ENCODE results near the gene CRHR2.

CRHR2 gene

GRCh38 chr7:30683306-30683705, 1.1 kb upstream of the CRHR2 start:
- in situ Hi-C loops (cut with HindIII; ENCODE audit: low sequenced_read_pairs), result no loop called here

GRCh38 chr7:30681815-30682211, 443 bp downstream of the CRHR2 start:
- in situ Hi-C loops (cut with HindIII; ENCODE audit: low sequenced_read_pairs), result no loop called here

GRCh38 chr7:30681331-30681797, 892 bp downstream of the CRHR2 start:
- in situ Hi-C loops (cut with HindIII; ENCODE audit: low sequenced_read_pairs), result no loop called here

GRCh38 chr7:30679664-30680063, 2.6 kb downstream of the CRHR2 start:
- in situ Hi-C loops (cut with HindIII; ENCODE audit: low sequenced_read_pairs), result no loop called here

GRCh38 chr7:30678805-30679204, 3.5 kb downstream of the CRHR2 start:
- in situ Hi-C loops (cut with HindIII; ENCODE audit: low sequenced_read_pairs), result no loop called here

- in situ Hi-C loops (cut with HindIII; ENCODE audit: low sequenced_read_pairs), result no loop called here
Measured at GRCh38 chr7:30674876-30675275, 7.4 kb downstream of the CRHR2 start.

- in situ Hi-C loops (cut with HindIII; ENCODE audit: low sequenced_read_pairs), result no loop called here
Measured at GRCh38 chr7:30674420-30674819, 7.8 kb downstream of the CRHR2 start.

GRCh38 chr7:30671793-30672465, 10.3 kb downstream of the CRHR2 start:
- in situ Hi-C loops (cut with HindIII; ENCODE audit: low sequenced_read_pairs), result no loop called here

- in situ Hi-C loops (cut with HindIII; ENCODE audit: low sequenced_read_pairs), result no loop called here
Measured at GRCh38 chr7:30668102-30668501, 14.2 kb downstream of the CRHR2 start.

- in situ Hi-C loops (cut with HindIII; ENCODE audit: low sequenced_read_pairs), result no loop called here
Measured at GRCh38 chr7:30667172-30667571, 15.1 kb downstream of the CRHR2 start.

GRCh38 chr7:30665449-30665848, 16.8 kb downstream of the CRHR2 start:
- in situ Hi-C loops (cut with HindIII; ENCODE audit: low sequenced_read_pairs), result no loop called here

- in situ Hi-C loops (cut with HindIII; ENCODE audit: low sequenced_read_pairs), result no loop called here
Measured at GRCh38 chr7:30665043-30665442, 17.2 kb downstream of the CRHR2 start.

- in situ Hi-C loops (cut with HindIII; ENCODE audit: low sequenced_read_pairs), result no loop called here
Measured at GRCh38 chr7:30664184-30664885, 17.9 kb downstream of the CRHR2 start.

GRCh38 chr7:30663414-30663813, 18.8 kb downstream of the CRHR2 start:
- in situ Hi-C loops (cut with HindIII; ENCODE audit: low sequenced_read_pairs), result no loop called here

GRCh38 chr7:30662431-30662939, 19.8 kb downstream of the CRHR2 start:
- in situ Hi-C loops (cut with HindIII; ENCODE audit: low sequenced_read_pairs), result no loop called here

GRCh38 chr7:30661926-30662325, 20.3 kb downstream of the CRHR2 start:
- in situ Hi-C loops (cut with HindIII; ENCODE audit: low sequenced_read_pairs), result no loop called here

GRCh38 chr7:30660331-30661255, 21.7 kb downstream of the CRHR2 start:
- in situ Hi-C loops (cut with HindIII; ENCODE audit: low sequenced_read_pairs), result no loop called here

- in situ Hi-C loops (cut with HindIII; ENCODE audit: low sequenced_read_pairs), result no loop called here
Measured at GRCh38 chr7:30659312-30659711, 22.9 kb downstream of the CRHR2 start.

- in situ Hi-C loops (cut with HindIII; ENCODE audit: low sequenced_read_pairs), result no loop called here
Measured at GRCh38 chr7:30658479-30659074, 23.7 kb downstream of the CRHR2 start.

- in situ Hi-C loops (cut with HindIII; ENCODE audit: low sequenced_read_pairs), result no loop called here
Measured at GRCh38 chr7:30657131-30657530, 25.1 kb downstream of the CRHR2 start.

All from DLD1 (cell line).